GM12878 (cell line): ENCODE data around the gene MED13L.

ENCODE experiments used
- CEBPB ChIP-seq, 2 experiments: fragments of 150-350 bp in 1 of 2; IDR thresholded peaks; 2 replicates each; pipeline ENCODE4 v1.6.1; 2012 to 2014; ENCODE audit warnings: low read depth in 2 of 2, low read length in 2 of 2, borderline replicate concordance in 1 of 2, inconsistent platforms in 1 of 2
- ESRRA ChIP-seq: IDR thresholded peaks from 2 replicates; pipeline ENCODE4 v1.6.1; 2012; ENCODE audit warnings: mild to moderate bottlenecking, low read length, improper control_type of control experiment
- HCFC1 ChIP-seq: fragments of 150-350 bp; IDR thresholded peaks from 2 replicates; pipeline ENCODE4 v1.6.1; 2014; ENCODE audit warnings: low read length
- RBBP5 ChIP-seq: fragments of 200-600 bp; sonication (generic); conservative IDR thresholded peaks from 2 replicates; pipeline ENCODE4 v1.6.1; 2016
- SRF ChIP-seq, 2 experiments: IDR thresholded peaks; 2 replicates each; pipeline ENCODE4 v1.6.1; 2011; ENCODE audit warnings: low read depth in 2 of 2, low read length in 2 of 2, mild to moderate bottlenecking in 1 of 2, moderate library complexity in 1 of 2
- TAF1 ChIP-seq: IDR thresholded peaks from 2 replicates; pipeline ENCODE4 v1.6.1; 2011; ENCODE audit warnings: mild to moderate bottlenecking, low read depth, low read length, borderline replicate concordance
- TBL1XR1 ChIP-seq: IDR thresholded peaks from 2 replicates; pipeline ENCODE4 v1.6.1; 2012; ENCODE audit warnings: low read depth, low read length, improper control_type of control experiment
- TF ChIP-seq, protein P1 (sequence below), 3 experiments: IDR thresholded peaks in 2 of 3; conservative IDR thresholded peaks in 1 of 3; 2 replicates each; pipeline ENCODE4 v1.5.1; 2011; ENCODE audit warnings: low read depth in 3 of 3, low read length in 3 of 3, mild to moderate bottlenecking in 3 of 3, control low read depth in 2 of 3, moderate library complexity in 2 of 3, inconsistent platforms in 1 of 3, mixed read lengths in 1 of 3; ENCODE audit not compliant: control insufficient read depth in 2 of 3, insufficient read depth in 1 of 3; ENCODE audit errors: extremely low read depth in 1 of 3
- TF ChIP-seq, protein P2 (sequence below): IDR thresholded peaks from 2 replicates; pipeline ENCODE4 v1.6.1; 2012; ENCODE audit warnings: low read depth, low read length, improper control_type of control experiment
- TF ChIP-seq, protein P3 (sequence below): IDR thresholded peaks from 2 replicates; pipeline ENCODE4 v1.6.1; 2011; ENCODE audit warnings: mild to moderate bottlenecking, low read depth, low read length, moderate library complexity; ENCODE audit not compliant: insufficient replicate concordance

DNA sequence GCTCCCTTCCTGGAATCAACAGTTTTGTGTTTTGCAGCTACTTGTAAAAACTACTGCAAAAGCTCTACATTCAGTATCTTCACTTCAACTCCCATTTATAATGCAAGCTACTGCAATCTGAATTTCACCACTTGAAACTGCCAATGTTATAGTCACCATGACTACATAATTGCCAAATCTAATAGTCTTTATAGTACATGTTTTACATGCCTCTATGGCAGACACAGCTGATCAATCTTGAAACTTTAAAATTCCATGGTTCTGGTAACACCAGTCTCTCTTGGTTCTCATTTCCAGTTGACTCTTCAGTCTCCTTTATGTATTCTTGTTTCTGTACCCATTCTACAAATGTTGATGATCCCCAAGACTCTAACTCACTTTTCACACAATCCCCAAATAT, 185.9 kb downstream of the MED13L start:
- TF ChIP-seq, protein P1, sequence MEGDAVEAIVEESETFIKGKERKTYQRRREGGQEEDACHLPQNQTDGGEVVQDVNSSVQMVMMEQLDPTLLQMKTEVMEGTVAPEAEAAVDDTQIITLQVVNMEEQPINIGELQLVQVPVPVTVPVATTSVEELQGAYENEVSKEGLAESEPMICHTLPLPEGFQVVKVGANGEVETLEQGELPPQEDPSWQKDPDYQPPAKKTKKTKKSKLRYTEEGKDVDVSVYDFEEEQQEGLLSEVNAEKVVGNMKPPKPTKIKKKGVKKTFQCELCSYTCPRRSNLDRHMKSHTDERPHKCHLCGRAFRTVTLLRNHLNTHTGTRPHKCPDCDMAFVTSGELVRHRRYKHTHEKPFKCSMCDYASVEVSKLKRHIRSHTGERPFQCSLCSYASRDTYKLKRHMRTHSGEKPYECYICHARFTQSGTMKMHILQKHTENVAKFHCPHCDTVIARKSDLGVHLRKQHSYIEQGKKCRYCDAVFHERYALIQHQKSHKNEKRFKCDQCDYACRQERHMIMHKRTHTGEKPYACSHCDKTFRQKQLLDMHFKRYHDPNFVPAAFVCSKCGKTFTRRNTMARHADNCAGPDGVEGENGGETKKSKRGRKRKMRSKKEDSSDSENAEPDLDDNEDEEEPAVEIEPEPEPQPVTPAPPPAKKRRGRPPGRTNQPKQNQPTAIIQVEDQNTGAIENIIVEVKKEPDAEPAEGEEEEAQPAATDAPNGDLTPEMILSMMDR (IDR thresholded peaks at IDR 0.05 in 2 of 3, conservative IDR thresholded peaks at IDR 0.05 in 1 of 3; ENCODE audit: control insufficient read depth in 2 of 3, extremely low read depth in 1 of 3, insufficient read depth in 1 of 3, low read depth in 3 of 3, low read length in 3 of 3) = no peak
- no peak for TF ChIP-seq RBBP5
- no peak for TF ChIP-seq TBL1XR1
- no peak for TF ChIP-seq CEBPB (IDR thresholded peaks at IDR 0.05; ENCODE audit: borderline replicate concordance in 1 of 2, low read depth in 2 of 2, low read length in 2 of 2)
- TF ChIP-seq, protein P2, sequence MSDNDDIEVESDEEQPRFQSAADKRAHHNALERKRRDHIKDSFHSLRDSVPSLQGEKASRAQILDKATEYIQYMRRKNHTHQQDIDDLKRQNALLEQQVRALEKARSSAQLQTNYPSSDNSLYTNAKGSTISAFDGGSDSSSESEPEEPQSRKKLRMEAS = no peak
- TF ChIP-seq HCFC1 = no peak
- no peak for TF ChIP-seq SRF (IDR thresholded peaks at IDR 0.05; ENCODE audit: low read depth in 2 of 2, low read length in 2 of 2)
- TF ChIP-seq, protein P3, sequence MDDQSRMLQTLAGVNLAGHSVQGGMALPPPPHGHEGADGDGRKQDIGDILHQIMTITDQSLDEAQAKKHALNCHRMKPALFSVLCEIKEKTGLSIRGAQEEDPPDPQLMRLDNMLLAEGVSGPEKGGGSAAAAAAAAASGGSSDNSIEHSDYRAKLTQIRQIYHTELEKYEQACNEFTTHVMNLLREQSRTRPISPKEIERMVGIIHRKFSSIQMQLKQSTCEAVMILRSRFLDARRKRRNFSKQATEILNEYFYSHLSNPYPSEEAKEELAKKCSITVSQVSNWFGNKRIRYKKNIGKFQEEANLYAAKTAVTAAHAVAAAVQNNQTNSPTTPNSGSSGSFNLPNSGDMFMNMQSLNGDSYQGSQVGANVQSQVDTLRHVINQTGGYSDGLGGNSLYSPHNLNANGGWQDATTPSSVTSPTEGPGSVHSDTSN = no peak
- no peak for TF ChIP-seq ESRRA
- TF ChIP-seq TAF1 = no peak
